Measurements from ENCODE around the gene DLEC1.
"Not testable (repeated sequence)": the region's sequence is repeated elsewhere in the genome, so short reads cannot be mapped to it uniquely, and the experiment has no call there.

DLEC1 gene

GRCh38 chr3:38154625-38155255 is 115.7 kb downstream of the DLEC1 start:
- DNase-seq (ENCODE audit: low read depth), result no peak

- no peak for DNase-seq (ENCODE audit: low read depth)
Measured at GRCh38 chr3:38155825-38156224, 116.8 kb downstream of the DLEC1 start.

GRCh38 chr3:38157117-38157516 is 118.1 kb downstream of the DLEC1 start:
- no peak for DNase-seq (ENCODE audit: low read depth)

- no peak for DNase-seq (ENCODE audit: low read depth)
Measured at GRCh38 chr3:38157595-38157994, 118.6 kb downstream of the DLEC1 start.

- DNase-seq (ENCODE audit: low read depth), result no peak
Measured at GRCh38 chr3:38158472-38158871, 119.5 kb downstream of the DLEC1 start.

GRCh38 chr3:38160704-38161103 is 121.7 kb downstream of the DLEC1 start:
- DNase-seq (ENCODE audit: low read depth), result not testable (repeated sequence)

- DNase-seq (ENCODE audit: low read depth), result no peak
Measured at GRCh38 chr3:38163117-38163840, 124.3 kb downstream of the DLEC1 start.

GRCh38 chr3:38163841-38164642 is 125.0 kb downstream of the DLEC1 start:
- no peak for DNase-seq (ENCODE audit: low read depth)

- DNase-seq (ENCODE audit: low read depth), result no peak
Measured at GRCh38 chr3:38164643-38164951, 125.6 kb downstream of the DLEC1 start.

- peak; percentile 99 for DNase-seq (ENCODE audit: low read depth)
Measured at GRCh38 chr3:38164952-38165721, 126.1 kb downstream of the DLEC1 start, which contains the start of gene OXSR1. Gene OXSR1 (plus strand): TSS chr3:38165537. CDS start chr3:38165877, 340 bp downstream.

- no peak for DNase-seq (ENCODE audit: low read depth)
Measured at GRCh38 chr3:38165722-38166387, 126.8 kb downstream of the DLEC1 start.

- DNase-seq (ENCODE audit: low read depth), result no peak
Measured at GRCh38 chr3:38167591-38167990, 128.6 kb downstream of the DLEC1 start.

GRCh38 chr3:38168151-38169026 is 129.4 kb downstream of the DLEC1 start:
- no peak for DNase-seq (ENCODE audit: low read depth)

- DNase-seq (ENCODE audit: low read depth), result no peak
Measured at GRCh38 chr3:38169027-38169317, 130.0 kb downstream of the DLEC1 start.

- DNase-seq (ENCODE audit: low read depth), result no peak
Measured at GRCh38 chr3:38170722-38171121, 131.7 kb downstream of the DLEC1 start.

- DNase-seq (ENCODE audit: low read depth), result no peak
Measured at GRCh38 chr3:38171622-38172021, 132.6 kb downstream of the DLEC1 start.
